ENCODE data around the gene REXO5. TPM values are rescaled to one million over a fixed set of nuclear protein-coding genes. Genes with fewer than 3 reads are reported as not detected.

REXO5 gene
- total and polyA plus RNA-seq, 9 of the 15 experiments (the other 6 are each of a cell fraction or from before 2014, with no cell fraction given), result 10.5 to 45.1 (median 25.4) TPM

DNA sequence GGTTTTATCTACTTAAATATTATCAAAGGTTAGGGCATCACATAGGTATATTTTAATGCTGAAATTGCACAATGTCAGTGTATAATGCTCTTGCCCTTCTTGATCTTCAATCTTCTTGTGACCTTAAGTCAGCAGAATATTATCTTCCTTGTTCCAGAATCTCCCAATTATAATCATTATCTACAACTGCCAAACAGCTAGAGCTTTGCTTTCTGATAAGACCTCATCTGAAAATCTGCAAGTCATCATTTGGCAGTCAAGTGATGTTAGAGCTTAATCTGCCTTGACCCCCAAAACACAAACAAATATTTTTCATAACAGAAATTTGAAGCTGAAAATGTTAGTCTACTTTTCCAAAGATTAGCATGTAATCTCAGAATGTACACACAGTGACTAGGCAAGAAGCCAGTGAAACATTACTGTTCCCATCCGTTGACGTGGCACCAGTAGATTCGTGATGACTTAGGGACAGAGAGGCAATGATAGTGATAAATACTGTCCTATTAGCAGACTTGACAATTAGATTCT lies 19.8 kb downstream of the REXO5 start (continued):
- TF ChIP-seq HMBOX1 (IDR thresholded peaks at IDR 0.05), result peak; percentile 65; the same call in 1 of the 2 replicates
- TF ChIP-seq ZNF639 (CRISPR knock-in tag; conservative IDR thresholded peaks at IDR 0.05 in 1 of 2, IDR thresholded peaks at IDR 0.05 in 1 of 2), result peak in 1 of 2 experiments; percentile 89; a peak in 2 of 4 replicates
- TF ChIP-seq, protein P1, sequence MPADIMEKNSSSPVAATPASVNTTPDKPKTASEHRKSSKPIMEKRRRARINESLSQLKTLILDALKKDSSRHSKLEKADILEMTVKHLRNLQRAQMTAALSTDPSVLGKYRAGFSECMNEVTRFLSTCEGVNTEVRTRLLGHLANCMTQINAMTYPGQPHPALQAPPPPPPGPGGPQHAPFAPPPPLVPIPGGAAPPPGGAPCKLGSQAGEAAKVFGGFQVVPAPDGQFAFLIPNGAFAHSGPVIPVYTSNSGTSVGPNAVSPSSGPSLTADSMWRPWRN (IDR thresholded peaks at IDR 0.05; ENCODE audit: low read depth), result peak; percentile 91
- peak; percentile 91; the same call in 1 of the 2 replicates for TF ChIP-seq MTA1 (IDR thresholded peaks at IDR 0.05; ENCODE audit: borderline replicate concordance)
- peak in 1 of 2 experiments; percentile 43 for TF ChIP-seq AFF1 (IDR thresholded peaks at IDR 0.05; ENCODE audit: low read depth in 1 of 2, partially characterized antibody in 2 of 2)
- peak; percentile 58 for TF ChIP-seq CXXC5 (CRISPR knock-in tag; IDR thresholded peaks at IDR 0.05)
- no peak for TF ChIP-seq SFPQ (IDR thresholded peaks at IDR 0.05; ENCODE audit: low read depth, low read length)
- TF ChIP-seq, protein P2, sequence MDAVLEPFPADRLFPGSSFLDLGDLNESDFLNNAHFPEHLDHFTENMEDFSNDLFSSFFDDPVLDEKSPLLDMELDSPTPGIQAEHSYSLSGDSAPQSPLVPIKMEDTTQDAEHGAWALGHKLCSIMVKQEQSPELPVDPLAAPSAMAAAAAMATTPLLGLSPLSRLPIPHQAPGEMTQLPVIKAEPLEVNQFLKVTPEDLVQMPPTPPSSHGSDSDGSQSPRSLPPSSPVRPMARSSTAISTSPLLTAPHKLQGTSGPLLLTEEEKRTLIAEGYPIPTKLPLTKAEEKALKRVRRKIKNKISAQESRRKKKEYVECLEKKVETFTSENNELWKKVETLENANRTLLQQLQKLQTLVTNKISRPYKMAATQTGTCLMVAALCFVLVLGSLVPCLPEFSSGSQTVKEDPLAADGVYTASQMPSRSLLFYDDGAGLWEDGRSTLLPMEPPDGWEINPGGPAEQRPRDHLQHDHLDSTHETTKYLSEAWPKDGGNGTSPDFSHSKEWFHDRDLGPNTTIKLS (IDR thresholded peaks at IDR 0.05; ENCODE audit: borderline replicate concordance, low read depth), result peak; percentile 95
- peak; percentile 76; the same call in 1 of the 2 replicates for TF ChIP-seq HBP1 (CRISPR knock-in tag; IDR thresholded peaks at IDR 0.05)
- TF ChIP-seq THAP7 (CRISPR knock-in tag; IDR thresholded peaks at IDR 0.05), result no peak
